ENCODE measurements around the gene FAM180B.

DNA sequence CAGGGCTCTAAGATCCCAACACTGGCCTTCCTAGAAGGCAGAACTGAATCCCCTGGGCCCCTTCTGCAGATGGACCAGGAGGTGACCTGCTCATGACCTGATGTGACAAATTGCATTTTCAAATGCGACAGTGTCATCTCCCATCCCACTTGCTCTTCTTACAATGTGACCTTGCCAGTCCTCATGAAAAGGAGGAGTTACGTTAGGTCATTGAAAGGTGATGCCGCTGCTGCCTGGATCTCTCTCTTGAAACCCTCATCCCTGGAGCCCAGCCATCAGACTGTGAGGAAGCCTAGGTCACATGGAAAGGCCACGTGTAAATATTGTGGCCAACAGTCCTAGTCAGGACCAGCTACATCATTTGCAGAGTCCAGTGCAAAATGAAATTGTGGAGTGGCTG is 13.4 kb downstream of the FAM180B start:
- TF ChIP-seq, protein P1, sequence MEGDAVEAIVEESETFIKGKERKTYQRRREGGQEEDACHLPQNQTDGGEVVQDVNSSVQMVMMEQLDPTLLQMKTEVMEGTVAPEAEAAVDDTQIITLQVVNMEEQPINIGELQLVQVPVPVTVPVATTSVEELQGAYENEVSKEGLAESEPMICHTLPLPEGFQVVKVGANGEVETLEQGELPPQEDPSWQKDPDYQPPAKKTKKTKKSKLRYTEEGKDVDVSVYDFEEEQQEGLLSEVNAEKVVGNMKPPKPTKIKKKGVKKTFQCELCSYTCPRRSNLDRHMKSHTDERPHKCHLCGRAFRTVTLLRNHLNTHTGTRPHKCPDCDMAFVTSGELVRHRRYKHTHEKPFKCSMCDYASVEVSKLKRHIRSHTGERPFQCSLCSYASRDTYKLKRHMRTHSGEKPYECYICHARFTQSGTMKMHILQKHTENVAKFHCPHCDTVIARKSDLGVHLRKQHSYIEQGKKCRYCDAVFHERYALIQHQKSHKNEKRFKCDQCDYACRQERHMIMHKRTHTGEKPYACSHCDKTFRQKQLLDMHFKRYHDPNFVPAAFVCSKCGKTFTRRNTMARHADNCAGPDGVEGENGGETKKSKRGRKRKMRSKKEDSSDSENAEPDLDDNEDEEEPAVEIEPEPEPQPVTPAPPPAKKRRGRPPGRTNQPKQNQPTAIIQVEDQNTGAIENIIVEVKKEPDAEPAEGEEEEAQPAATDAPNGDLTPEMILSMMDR (IDR thresholded peaks at IDR 0.05), result no peak
- no peak for TF ChIP-seq POLR2A (IDR thresholded peaks at IDR 0.05)

All from heart left ventricle (tissue), 13 donors.